Endothelial cell of umbilical vein (primary cell): ENCODE data around the gene STAT1. TPM values are rescaled to one million over a fixed set of nuclear protein-coding genes. Genes with fewer than 3 reads are reported as not detected.

ENCODE experiments used
- BruUV-seq: library from RNA; stranded (reverse); fragments of 400-500 nt; replicated peaks from 2 replicates; lab custom pipeline; 2021; lab: Mats Ljungman, UMichigan
- CTCF ChIA-PET: fragments of 300-600, 350-600 bp; sonication (Branson Sonifier 250); formaldehyde crosslinking; loops from one replicate; lab custom pipeline; 2021; ENCODE audit warnings: antibody characterized with exemption, inconsistent platforms; lab: Charles Lee
- POLR2A ChIA-PET: fragments of 300-600, 350-600 bp; sonication (Branson Sonifier 250); formaldehyde crosslinking; loops from one replicate; lab custom pipeline; 2021; ENCODE audit warnings: antibody characterized with exemption, inconsistent platforms; lab: Charles Lee
- DNase-seq: peaks from one replicate; pipeline ENCODE4 v3.0.0-alpha.2; 2011; ENCODE audit warnings: low read depth, low spot score
- FAIRE-seq: peaks from 2 replicates; lab custom pipeline; 2011; peaks lifted over from hg19 to GRCh38; lab: Jason Lieb, UNC
- H2AFZ ChIP-seq: 2 replicates; pipeline ENCODE4 v1.6.0; 2012; ENCODE audit warnings: low read depth, low read length, control low read depth, inconsistent platforms
- H3K27ac ChIP-seq: 2 replicates; pipeline ENCODE4 v1.5.1; 2011; ENCODE audit warnings: low read depth, mild to moderate bottlenecking, control low read depth, low read length, moderate library complexity; ENCODE audit not compliant: insufficient read depth
- H3K27me3 ChIP-seq, 2 experiments: 2 replicates each; pipeline versions ENCODE4 v1.6.0 to v1.6.1; 2011; ENCODE audit warnings: low read length in 2 of 2, mixed read lengths in 1 of 2; ENCODE audit not compliant: control insufficient read depth in 2 of 2, insufficient read depth in 2 of 2
- H3K36me3 ChIP-seq, 2 experiments: 2 replicates in 1 of 2; 3 replicates in 1 of 2; pipeline ENCODE4 v1.5.1; 2011; ENCODE audit warnings: low read length in 2 of 2, mild to moderate bottlenecking in 1 of 2, moderate library complexity in 1 of 2; ENCODE audit not compliant: control insufficient read depth in 2 of 2, insufficient read depth in 2 of 2; ENCODE audit errors: extremely low read depth in 1 of 2
- H3K4me1 ChIP-seq: 3 replicates; pipeline ENCODE4 v1.5.1; 2011; ENCODE audit warnings: mild to moderate bottlenecking, low read length; ENCODE audit not compliant: control insufficient read depth, insufficient read depth; ENCODE audit errors: extremely low read depth
- H3K4me2 ChIP-seq: 2 replicates; pipeline ENCODE4 v1.6.1; 2011; ENCODE audit warnings: low read length, control low read depth, mixed read lengths; ENCODE audit not compliant: insufficient read depth
- H3K4me3 ChIP-seq, 3 experiments: fragments of 200-600 bp in 1 of 3; sonication (generic), shearing (Covaris generic) in 1 of 3; replicated peaks in 1 of 3; 2 replicates each; pipeline ENCODE4 v1.5.1; 2011 to 2016; ENCODE audit warnings: control low read depth in 3 of 3, low read length in 3 of 3, mild to moderate bottlenecking in 2 of 3, inconsistent platforms in 1 of 3, low read depth in 1 of 3, moderate library complexity in 1 of 3; ENCODE audit not compliant: insufficient read depth in 1 of 3
- H3K79me2 ChIP-seq: 2 replicates; pipeline ENCODE4 v1.6.0; 2012; ENCODE audit warnings: low read length, inconsistent platforms; ENCODE audit not compliant: control insufficient read depth, insufficient read depth
- H3K9ac ChIP-seq: replicated peaks from 2 replicates; pipeline ENCODE3; 2011; ENCODE audit warnings: low read length, control low read depth; ENCODE audit not compliant: insufficient read depth; ENCODE audit errors: extremely low read depth
- H3K9me1 ChIP-seq: replicated peaks from 3 replicates; pipeline ENCODE4 v1.6.0; 2011; ENCODE audit warnings: mild to moderate bottlenecking, low read length; ENCODE audit not compliant: control insufficient read depth, insufficient read depth; ENCODE audit errors: extremely low read depth
- H3K9me3 ChIP-seq: replicated peaks from 2 replicates; pipeline ENCODE4 v1.5.1; 2012; ENCODE audit warnings: low read length, inconsistent platforms; ENCODE audit not compliant: control insufficient read depth, insufficient read depth
- H4K20me1 ChIP-seq: replicated peaks from 2 replicates; pipeline ENCODE3; 2011; ENCODE audit warnings: mild to moderate bottlenecking, low read length; ENCODE audit not compliant: control insufficient read depth, insufficient read depth; ENCODE audit errors: extremely low read depth
- EZH2 ChIP-seq: IDR thresholded peaks from 2 replicates; pipeline ENCODE4 v1.6.1; 2012; ENCODE audit warnings: borderline replicate concordance, low read depth, mild to moderate bottlenecking, moderate library complexity, low read length, inconsistent platforms; ENCODE audit not compliant: severe bottlenecking
- FOS ChIP-seq: IDR thresholded peaks from 2 replicates; pipeline ENCODE4 v1.6.1; 2011; ENCODE audit warnings: mild to moderate bottlenecking, low read length, moderate library complexity, borderline replicate concordance; ENCODE audit not compliant: insufficient read depth
- GATA2 ChIP-seq: IDR thresholded peaks from 2 replicates; pipeline ENCODE4 v1.7.0; 2011; ENCODE audit warnings: low read depth, mild to moderate bottlenecking, moderate library complexity, mixed read lengths, low read length; ENCODE audit not compliant: insufficient read length, insufficient read depth
- JUN ChIP-seq: IDR thresholded peaks from 2 replicates; pipeline ENCODE4 v1.6.1; 2011; ENCODE audit warnings: borderline replicate concordance, low read depth; ENCODE audit not compliant: insufficient read length, insufficient read depth
- MYC ChIP-seq: IDR thresholded peaks from one replicate; pipeline ENCODE4 v1.6.1; 2011; ENCODE audit warnings: mild to moderate bottlenecking, low read depth, low read length
- POLR2A ChIP-seq: IDR thresholded peaks from 2 replicates; pipeline ENCODE4 v1.6.1; 2012; ENCODE audit warnings: low read depth, mild to moderate bottlenecking, control low read depth, low read length
- POLR2AphosphoS5 ChIP-seq: IDR thresholded peaks from 2 replicates; pipeline ENCODE4 v1.6.1; 2012; ENCODE audit warnings: low read depth, mild to moderate bottlenecking, control low read depth, low read length, moderate library complexity; ENCODE audit not compliant: insufficient read depth
- dilution Hi-C: fragments of 300-500 bp; cut with MboI; formaldehyde crosslinking; loops from one replicate; pipeline ENCODE4 v1.15.0; 2019; ENCODE audit warnings: low sequenced_read_pairs; ENCODE audit not compliant: extremely low pct_ligation_motif_present
- intact Hi-C: fragments of 100-400 bp; cut with micrococcal nuclease; formaldehyde crosslinking; loops from one replicate; pipeline ENCODE4 v1.10.0; 2022
- polyA plus RNA-seq, 4 experiments: library from polyadenylated mRNA; depleted of rRNA in 3 of 4; stranded (reverse) in 3 of 4; unstranded in 1 of 4; fragments of >200 nt; gene quantifications; 2 replicates each; pipeline versions ENCODE4 v1.2.1 to v1.2.3, GENCODE V29; 2011 to 2012; ENCODE audit warnings: missing spikeins in 1 of 4
- total RNA-seq: library from RNA; stranded (reverse); gene quantifications from 2 replicates; pipeline ENCODE4 v1.2.3, GENCODE V29; 2021
- TF ChIP-seq, protein P1 (sequence below), 2 donors: IDR thresholded peaks; 1 replicate in 1 of 2; 2 replicates in 1 of 2; pipeline ENCODE4 v1.5.1; 2011; ENCODE audit warnings: low read length in 2 of 2, mild to moderate bottlenecking in 2 of 2, moderate library complexity in 2 of 2, control low read depth in 1 of 2, inconsistent platforms in 1 of 2, low read depth in 1 of 2; ENCODE audit not compliant: insufficient read depth in 1 of 2; ENCODE audit errors: extremely low read depth in 1 of 2
- TF ChIP-seq, protein P2 (sequence below): IDR thresholded peaks from 2 replicates; pipeline ENCODE4 v1.6.1; 2011; ENCODE audit not compliant: insufficient read depth, insufficient read length

Gene STAT1
- total and polyA plus RNA-seq, 2 donors (not counting 3 experiments of a cell fraction or from before 2014, with no cell fraction given) = 64.2 to 67.6 TPM

DNA sequence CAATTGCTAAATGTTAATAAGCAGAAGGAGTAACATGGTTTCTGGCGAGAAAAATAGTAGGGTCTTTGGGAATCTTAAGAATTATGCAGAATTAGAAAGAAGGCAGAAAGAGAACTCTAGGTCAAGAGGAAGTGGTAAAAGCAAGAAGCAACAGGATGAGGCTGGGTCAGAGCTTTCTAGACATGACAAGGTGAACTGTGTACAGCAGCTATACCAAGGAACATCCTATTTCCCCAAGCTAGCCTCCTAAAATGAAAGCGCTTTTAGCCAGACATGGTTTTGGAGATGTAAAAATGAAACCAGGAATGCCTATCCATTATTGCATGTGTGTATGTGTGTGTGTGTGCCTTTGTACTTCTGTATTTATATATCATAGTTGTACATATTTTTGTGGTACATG, 42.3 kb upstream of the STAT1 start:
- Histone ChIP-seq H3K9me3 (no peaks in the 10 kb centered on the region), H3K4me2 (no peak overlapping the region), H3K36me3 (no peaks in the 10 kb centered on the region), H3K9ac (no peak overlapping the region), H2AFZ (no peak overlapping the region), H3K4me1 (peaks cover 5% of the 10 kb centered on the region), H4K20me1 (no peaks in the 10 kb centered on the region), H3K79me2 (no peaks in the 10 kb centered on the region), H3K27ac (no peak overlapping the region), H3K4me3 (no peak overlapping the region), H3K27me3 (peaks cover 0 to 4% of the 10 kb centered on the region in 2 experiments), H3K9me1 (no peaks in the 10 kb centered on the region)
- CTCF ChIA-PET = interaction anchor here (1.1 kb wide), 1 partner anchor 100 kb away, joined by 3 read pairs; no protein-coding TSS in a partner anchor
- POLR2A ChIA-PET = no interaction called here
- dilution Hi-C loops = no loop called here
- FAIRE-seq (no peak), DNase-seq (no peak)
- intact Hi-C loops = no loop called here
- BruUV-seq = no TSS peak
- TF ChIP-seq MYC = no peak

DNA sequence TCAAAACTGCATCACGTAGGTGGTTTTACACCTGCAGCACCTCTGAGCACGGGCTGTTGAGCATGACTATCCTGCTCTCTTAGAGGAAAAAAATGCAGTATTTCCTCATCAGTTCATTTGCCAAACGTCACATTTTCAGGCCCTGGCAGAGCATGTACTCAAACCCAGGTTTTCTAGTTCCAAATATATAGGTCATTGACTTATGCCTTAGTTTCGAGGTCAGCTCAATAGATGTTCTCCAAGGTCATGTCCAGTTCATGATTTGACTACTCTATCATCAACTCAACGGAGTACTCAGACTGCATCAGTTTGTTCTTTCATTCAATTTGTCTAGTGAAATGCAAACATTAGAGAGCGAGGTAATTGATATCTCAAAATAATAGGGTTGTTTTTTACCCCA, 39.3 kb upstream of the STAT1 start:
- H3K27me3 ChIP-seq = peaks cover 4 to 8% of the 10 kb centered on the region in 2 experiments
- H3K4me3 ChIP-seq = no peak overlapping the region
- no peaks in the 10 kb centered on the region for H3K9me1 ChIP-seq
- H3K79me2 ChIP-seq = no peaks in the 10 kb centered on the region
- H2AFZ ChIP-seq = no peak overlapping the region
- H3K4me1 ChIP-seq = peaks cover 5% of the 10 kb centered on the region
- no peak for DNase-seq
- dilution Hi-C loops = no loop called here
- no peak for TF ChIP-seq POLR2A
- TF ChIP-seq JUN = no peak
- TF ChIP-seq MYC = no peak
- TF ChIP-seq, protein P1, sequence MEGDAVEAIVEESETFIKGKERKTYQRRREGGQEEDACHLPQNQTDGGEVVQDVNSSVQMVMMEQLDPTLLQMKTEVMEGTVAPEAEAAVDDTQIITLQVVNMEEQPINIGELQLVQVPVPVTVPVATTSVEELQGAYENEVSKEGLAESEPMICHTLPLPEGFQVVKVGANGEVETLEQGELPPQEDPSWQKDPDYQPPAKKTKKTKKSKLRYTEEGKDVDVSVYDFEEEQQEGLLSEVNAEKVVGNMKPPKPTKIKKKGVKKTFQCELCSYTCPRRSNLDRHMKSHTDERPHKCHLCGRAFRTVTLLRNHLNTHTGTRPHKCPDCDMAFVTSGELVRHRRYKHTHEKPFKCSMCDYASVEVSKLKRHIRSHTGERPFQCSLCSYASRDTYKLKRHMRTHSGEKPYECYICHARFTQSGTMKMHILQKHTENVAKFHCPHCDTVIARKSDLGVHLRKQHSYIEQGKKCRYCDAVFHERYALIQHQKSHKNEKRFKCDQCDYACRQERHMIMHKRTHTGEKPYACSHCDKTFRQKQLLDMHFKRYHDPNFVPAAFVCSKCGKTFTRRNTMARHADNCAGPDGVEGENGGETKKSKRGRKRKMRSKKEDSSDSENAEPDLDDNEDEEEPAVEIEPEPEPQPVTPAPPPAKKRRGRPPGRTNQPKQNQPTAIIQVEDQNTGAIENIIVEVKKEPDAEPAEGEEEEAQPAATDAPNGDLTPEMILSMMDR (IDR thresholded peaks at IDR 0.05; ENCODE audit: extremely low read depth in 1 of 2, insufficient read depth in 1 of 2, low read depth in 1 of 2, low read length in 2 of 2) = no peak
- TF ChIP-seq GATA2 = no peak
- TF ChIP-seq POLR2AphosphoS5 = no peak
- TF ChIP-seq FOS = no peak
- no peak for TF ChIP-seq EZH2
- TF ChIP-seq, protein P2, sequence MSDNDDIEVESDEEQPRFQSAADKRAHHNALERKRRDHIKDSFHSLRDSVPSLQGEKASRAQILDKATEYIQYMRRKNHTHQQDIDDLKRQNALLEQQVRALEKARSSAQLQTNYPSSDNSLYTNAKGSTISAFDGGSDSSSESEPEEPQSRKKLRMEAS = no peak
- intact Hi-C loops = loop anchor here (2.0 to 5.0 kb wide), 2 partner anchors 164 to 468 kb away; no protein-coding TSS in a partner anchor
- FAIRE-seq = no peak
- H4K20me1 ChIP-seq = no peaks in the 10 kb centered on the region
- ChIA-PET CTCF (interaction anchor here (0.8 to 9.3 kb wide), 29 partner anchors 11 to 759 kb away, joined by 3 to 358 read pairs (median 8); partner anchors contain the start of gene STAT4), POLR2A (no interaction called here)
- H3K27ac ChIP-seq = no peak overlapping the region
- no peak overlapping the region for H3K4me2 ChIP-seq
- no TSS peak for BruUV-seq
- no peaks in the 10 kb centered on the region for H3K36me3 ChIP-seq
- no peak overlapping the region for H3K9ac ChIP-seq
- H3K9me3 ChIP-seq = no peaks in the 10 kb centered on the region
